Measurements from ENCODE around the gene MPP2.

DNA sequence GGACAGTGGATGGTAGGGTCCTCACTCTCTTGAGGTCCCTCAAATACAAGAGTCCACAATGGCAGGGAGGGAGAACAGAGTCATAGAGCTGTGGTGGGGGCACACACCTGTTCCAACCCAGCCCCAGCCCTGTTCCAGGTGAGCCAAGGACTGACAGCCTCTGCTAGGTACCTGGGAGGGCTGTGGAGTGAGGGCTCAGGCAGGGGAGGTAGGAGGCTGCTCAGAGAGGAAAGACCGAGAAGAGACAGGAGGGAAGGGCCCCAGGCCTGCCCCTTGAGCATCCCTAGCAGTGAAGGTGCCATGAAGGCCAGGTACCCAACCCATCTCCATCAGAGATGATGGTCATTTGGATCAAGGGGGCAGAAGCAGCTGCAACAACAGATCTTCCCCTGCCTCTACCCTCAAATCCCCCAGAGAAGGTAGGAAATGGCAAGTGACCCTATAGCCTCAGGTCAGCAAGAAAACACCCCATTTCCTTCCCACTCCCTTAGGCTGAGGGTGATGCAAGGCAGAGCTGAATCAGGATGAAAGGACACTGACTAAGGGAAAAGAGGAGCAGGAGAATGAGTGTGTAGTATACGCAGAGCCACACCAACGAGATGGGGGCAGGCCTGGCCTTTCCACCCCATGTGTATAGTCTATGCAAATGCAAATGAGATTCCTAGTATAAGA lies 31.7 kb downstream of the MPP2 start:
- no peak for TF ChIP-seq POLR2AphosphoS5 (IDR thresholded peaks at IDR 0.05; ENCODE audit: low read depth, low read length)
- no peak for TF ChIP-seq TAF1 (IDR thresholded peaks at IDR 0.05; ENCODE audit: borderline replicate concordance, low read depth, low read length)
- TF ChIP-seq POLR2A (IDR thresholded peaks at IDR 0.05; ENCODE audit: low read depth, low read length), result no peak
